Tibial nerve (tissue), 4 donors: ENCODE results near the gene CIPC. TPM values are rescaled to one million over a fixed set of nuclear protein-coding genes. Genes with fewer than 3 reads are reported as not detected.

Experiments
- DNase-seq, 2 donors: peaks; one replicate each; pipeline ENCODE4 v3.0.0-alpha.2; 2019; ENCODE audit warnings: low spot score in 2 of 2
- H3K27ac ChIP-seq, 4 donors: fragments of 200-600 bp; sonication (generic) in 3 of 4; one replicate each; pipeline ENCODE4 v1.5.1; 2017 to 2019; ENCODE audit warnings: mild to moderate bottlenecking in 1 of 4
- H3K27me3 ChIP-seq, 2 donors: fragments of 200-600 bp; sonication (generic) in 1 of 2; one replicate each; pipeline versions ENCODE4 v1.5.1 to v1.6.0; 2017 to 2019
- H3K36me3 ChIP-seq, 3 donors: fragments of 200-600 bp; sonication (generic); one replicate each; pipeline ENCODE4 v1.5.1; 2018 to 2019
- H3K4me1 ChIP-seq, 4 donors: fragments of 200-600 bp; sonication (generic) in 3 of 4; one replicate each; pipeline ENCODE4 v1.5.1; 2017 to 2019
- H3K4me3 ChIP-seq, 4 donors: fragments of 200-600 bp; sonication (generic) in 3 of 4; one replicate each; pipeline ENCODE4 v1.5.1; 2017 to 2019; ENCODE audit warnings: mild to moderate bottlenecking in 1 of 4, moderate library complexity in 1 of 4
- H3K9me3 ChIP-seq, 4 donors: fragments of 200-600 bp; sonication (generic) in 3 of 4; one replicate each; pipeline ENCODE4 v1.5.1; 2017 to 2019
- CTCF ChIP-seq, 5 experiments: fragments of 200-600 bp in 3 of 5; fragments of 450-650 bp in 2 of 5; sonication (generic) in 3 of 5; IDR thresholded peaks; one replicate each; pipeline ENCODE4 v1.5.1; 2016 to 2019; ENCODE audit warnings: antibody characterized with exemption in 5 of 5, mild to moderate bottlenecking in 3 of 5, moderate library complexity in 2 of 5
- EP300 ChIP-seq, 2 donors: sonication (generic); formaldehyde crosslinking; IDR thresholded peaks; one replicate each; pipeline ENCODE4 v1.6.1; 2017; ENCODE audit warnings: antibody characterized with exemption in 2 of 2, mild to moderate bottlenecking in 1 of 2
- POLR2A ChIP-seq, 2 donors: fragments of 450-650 bp; IDR thresholded peaks; one replicate each; pipeline ENCODE4 v1.6.1; 2017; ENCODE audit warnings: antibody characterized with exemption in 2 of 2, mild to moderate bottlenecking in 2 of 2, moderate library complexity in 2 of 2
- WGBS, 2 donors: methylation state at CpG; one replicate each; pipeline ENCODE4 v1.1.5; 2018; 5-methylcytosine and 5-hydroxymethylcytosine counted together
- total RNA-seq, 4 donors: library from RNA; depleted of rRNA; stranded (reverse); fragments of >200 nt; gene quantifications; one replicate each; pipeline ENCODE4 v1.1.0, GENCODE V29; 2016

The CIPC gene
- total RNA-seq = 10 to 100 TPM; 38.1 to 76.7 (median 41.5) TPM

DNA sequence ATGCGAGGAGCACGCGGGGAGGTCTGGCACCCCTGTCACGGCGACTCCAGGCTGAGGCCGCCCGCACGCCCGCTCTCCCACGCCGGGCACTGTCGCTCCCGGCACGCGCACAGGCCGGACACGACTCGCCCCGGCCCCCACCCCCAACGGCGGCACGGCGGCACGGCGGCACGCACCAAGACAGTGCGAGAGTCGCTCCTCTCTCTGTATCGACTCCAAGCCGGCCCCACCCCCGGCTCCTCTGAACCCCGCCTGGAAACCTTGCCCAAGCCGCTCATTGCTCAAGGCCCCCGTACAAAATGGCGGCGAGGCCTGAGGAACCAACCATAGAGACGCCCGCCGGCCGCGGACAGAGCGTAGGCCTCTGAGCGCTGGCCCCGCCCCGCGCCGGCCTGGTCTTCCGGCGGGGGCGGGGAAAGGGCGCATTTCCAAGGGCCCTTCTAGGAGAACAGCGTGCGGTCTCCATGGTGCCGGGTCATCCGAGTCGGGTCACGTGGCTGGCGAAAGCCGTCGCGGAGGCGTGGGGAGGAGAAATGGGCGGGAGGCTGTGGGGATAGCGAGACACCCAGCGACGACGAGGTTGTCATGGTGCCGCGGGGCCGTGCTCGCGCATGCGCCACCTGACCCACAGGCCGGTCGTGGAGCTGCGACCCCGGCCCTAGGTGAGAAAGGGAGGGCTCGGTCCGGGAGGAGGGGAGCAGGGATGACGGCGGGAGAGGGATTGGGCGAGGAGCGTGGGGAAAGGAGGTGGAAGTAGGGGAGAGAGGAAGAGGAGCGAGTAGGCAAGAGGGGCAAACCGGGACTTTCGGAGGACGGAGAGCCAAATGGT lies at the start of gene CIPC:
TSS of gene CIPC (plus strand) at position 559 of the 829 bp plus-strand sequence. CDS start 7,451 bp downstream, outside the sequence.
- Histone ChIP-seq H3K36me3 (no peaks in the 10 kb centered on the region), H3K4me1 (peaks cover 0 to 66% (median 43%) of the 10 kb centered on the region in 4 donors), H3K9me3 (no peaks in the 10 kb centered on the region), H3K27me3 (no peaks in the 10 kb centered on the region), H3K27ac (peak within 1 kb of the TSS; percentile 97 to 100 (median 98)), H3K4me3 (peak within 1 kb of the TSS; percentile 83 to 95 (median 90))
- peak in 2 of 5 experiments; percentile 52 to 68 for TF ChIP-seq CTCF (IDR thresholded peaks at IDR 0.05)
- TF ChIP-seq EP300 (IDR thresholded peaks at IDR 0.05) = peak; percentile 91 to 97
- TF ChIP-seq POLR2A (IDR thresholded peaks at IDR 0.05) = peak; percentile 69 to 85
- peak; percentile 100 for DNase-seq
- WGBS, 2 donors = 1% methylated on average over 44 to 86 of the region's 87 CpGs

- DNase-seq = peak in 1 of 2 donors; percentile 36
- WGBS, 2 donors = 15 to 25% methylated on average over 11 of the region's 11 CpGs
- no peak for TF ChIP-seq CTCF (IDR thresholded peaks at IDR 0.05)
- peak in 1 of 2 donors; percentile 87 for TF ChIP-seq EP300 (IDR thresholded peaks at IDR 0.05)
- no peak overlapping the region for H3K4me3 ChIP-seq
- peaks cover 0 to 8% (median 0%) of the 10 kb centered on the region in 4 donors for H3K9me3 ChIP-seq
- H3K36me3 ChIP-seq = no peaks in the 10 kb centered on the region
- peaks cover 0 to 49% (median 17%) of the 10 kb centered on the region in 4 donors for H3K4me1 ChIP-seq
- H3K27me3 ChIP-seq = no peaks in the 10 kb centered on the region
- H3K27ac ChIP-seq = peak overlapping the region; percentile 56 to 85 (median 79)
Observed at GRCh38 chr14:77051116-77051515, 46.9 kb upstream of the CIPC start.

DNA sequence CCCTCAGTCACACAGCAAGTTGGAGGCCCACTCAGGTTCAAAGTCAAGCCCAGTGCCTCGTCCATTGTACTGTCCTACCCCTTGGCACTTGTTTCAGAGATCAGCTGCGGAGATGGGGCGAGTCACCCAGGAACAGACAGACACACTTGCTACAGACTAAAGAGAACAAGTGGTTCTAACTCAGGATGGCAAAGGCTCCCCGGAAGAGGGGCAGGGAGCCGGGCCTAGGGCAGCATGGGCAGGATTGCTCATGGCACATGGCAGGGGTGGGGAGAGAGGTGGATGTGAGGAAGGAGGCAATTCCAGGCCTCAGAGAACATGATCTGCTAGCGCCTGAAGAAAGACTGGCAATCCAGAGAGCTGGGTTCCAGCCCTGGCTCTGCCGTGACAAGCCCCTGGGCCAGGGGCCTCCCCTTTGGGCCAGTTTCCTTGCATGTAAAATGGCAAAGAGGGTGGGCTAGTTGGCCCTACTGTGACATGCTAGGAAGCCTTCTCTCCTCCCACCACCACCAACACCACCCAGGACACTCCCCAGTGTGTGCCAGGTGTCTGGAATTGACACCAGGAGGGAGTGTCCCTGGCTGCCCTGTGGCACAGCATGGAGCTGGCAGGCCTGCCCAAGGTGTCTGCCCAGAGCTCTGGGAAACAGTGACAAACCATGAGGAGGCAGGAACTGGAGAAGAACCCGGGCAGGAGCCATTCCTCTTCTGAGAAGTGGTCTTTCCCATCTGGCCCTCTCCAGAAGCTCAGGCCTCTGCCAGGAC lies 45.6 kb upstream of the CIPC start:
- no peak for DNase-seq
- H3K4me3 ChIP-seq = no peak overlapping the region
- WGBS, 2 donors = 73 to 79% methylated on average over 6 to 8 of the region's 8 CpGs

GRCh38 chr14:77053046-77053841 lies 44.8 kb upstream of the CIPC start:
- no peaks in the 10 kb centered on the region for H3K27me3 ChIP-seq
- H3K36me3 ChIP-seq = no peaks in the 10 kb centered on the region
- peaks cover 0 to 37% (median 12%) of the 10 kb centered on the region in 4 donors for H3K4me1 ChIP-seq
- DNase-seq = peak in 1 of 2 donors; percentile 68
- no peak overlapping the region for H3K4me3 ChIP-seq
- peaks cover 0 to 14% (median 0%) of the 10 kb centered on the region in 4 donors for H3K9me3 ChIP-seq
- H3K27ac ChIP-seq = peak overlapping the region in 2 of 4 donors; percentile 65 to 82
- 38 to 42% methylated on average over 19 to 21 of the region's 21 CpGs for WGBS, 2 donors
- TF ChIP-seq CTCF (IDR thresholded peaks at IDR 0.05) (peak; percentile 80 to 97 (median 92)), POLR2A (IDR thresholded peaks at IDR 0.05) (no peak), EP300 (IDR thresholded peaks at IDR 0.05) (peak in 1 of 2 donors; percentile 25)

More for the DNA sequence above, 45.6 kb upstream of the CIPC start:
- Histone ChIP-seq H3K27ac (peak overlapping the region in 3 of 4 donors; percentile 65 to 82 (median 76)), H3K36me3 (no peaks in the 10 kb centered on the region), H3K27me3 (no peaks in the 10 kb centered on the region), H3K4me1 (peaks cover 0 to 37% (median 12%) of the 10 kb centered on the region in 4 donors), H3K9me3 (peaks cover 0 to 14% (median 0%) of the 10 kb centered on the region in 4 donors)
- TF ChIP-seq POLR2A (IDR thresholded peaks at IDR 0.05) (no peak), CTCF (IDR thresholded peaks at IDR 0.05) (no peak)
